Neuron (in vitro differentiated cells): ENCODE measurements around the gene LRRC73.
"Not testable (repeated sequence)": the region's sequence is repeated elsewhere in the genome, so short reads cannot be mapped to it uniquely, and the experiment has no call there.

ENCODE experiments used
- H2AFZ ChIP-seq: one replicate; pipeline ENCODE4 v1.6.1; 2013; ENCODE audit warnings: low read depth, mild to moderate bottlenecking, inconsistent platforms, low read length, moderate library complexity
- H3K27me3 ChIP-seq: one replicate; pipeline ENCODE4 v1.6.1; 2013; ENCODE audit warnings: low read length; ENCODE audit not compliant: insufficient read depth
- H3K36me3 ChIP-seq: one replicate; pipeline ENCODE4 v1.6.1; 2013; ENCODE audit warnings: low read length; ENCODE audit not compliant: insufficient read depth
- H3K4me1 ChIP-seq: one replicate; pipeline ENCODE4 v1.6.1; 2013; ENCODE audit warnings: low read length; ENCODE audit not compliant: insufficient read depth
- H3K4me3 ChIP-seq: 2 replicates; pipeline ENCODE4 v1.5.1; 2013; ENCODE audit warnings: mild to moderate bottlenecking, low read length, moderate library complexity
- H3K9me3 ChIP-seq: one replicate; pipeline ENCODE4 v1.6.1; 2013; ENCODE audit warnings: low read length

The LRRC73 gene

GRCh38 chr6:43461936-43462335 is 48.2 kb downstream of the LRRC73 start:
- no peak overlapping the region for H3K4me3 ChIP-seq

GRCh38 chr6:43460032-43460431 is 50.1 kb downstream of the LRRC73 start:
- peaks cover 9% of the 10 kb centered on the region for H3K27me3 ChIP-seq

More at GRCh38 chr6:43461936-43462335, 48.2 kb downstream of the LRRC73 start:
- Histone ChIP-seq H3K27me3 (peaks cover 2% of the 10 kb centered on the region), H3K36me3 (no peaks in the 10 kb centered on the region), H2AFZ (no peak overlapping the region), H3K9me3 (no peaks in the 10 kb centered on the region), H3K4me1 (no peaks in the 10 kb centered on the region)

GRCh38 chr6:43459535-43459934 is 50.6 kb downstream of the LRRC73 start:
- Histone ChIP-seq H2AFZ (no peak overlapping the region), H3K4me3 (no peak overlapping the region), H3K27me3 (peaks cover 9% of the 10 kb centered on the region), H3K9me3 (no peaks in the 10 kb centered on the region), H3K4me1 (peaks cover 3% of the 10 kb centered on the region), H3K36me3 (no peaks in the 10 kb centered on the region)

More at GRCh38 chr6:43460032-43460431, 50.1 kb downstream of the LRRC73 start:
- Histone ChIP-seq H3K36me3 (no peaks in the 10 kb centered on the region), H3K4me1 (peaks cover 3% of the 10 kb centered on the region), H3K9me3 (no peaks in the 10 kb centered on the region), H3K4me3 (no peak overlapping the region), H2AFZ (no peak overlapping the region)

GRCh38 chr6:43458154-43458553 is 52.0 kb downstream of the LRRC73 start:
- not testable (repeated sequence) for H3K9me3 ChIP-seq, H3K36me3 ChIP-seq, H2AFZ ChIP-seq, H3K4me1 ChIP-seq, H3K4me3 ChIP-seq, H3K27me3 ChIP-seq

- Histone ChIP-seq H3K27me3 (peaks cover 9% of the 10 kb centered on the region), H3K36me3 (no peaks in the 10 kb centered on the region), H3K4me1 (peaks cover 3% of the 10 kb centered on the region), H2AFZ (no peak overlapping the region), H3K4me3 (no peak overlapping the region), H3K9me3 (no peaks in the 10 kb centered on the region)
Observed at GRCh38 chr6:43457643-43458042, 52.5 kb downstream of the LRRC73 start.
